H9 (cell line): ENCODE data around the gene TPRX2. TPM values are rescaled to one million over a fixed set of nuclear protein-coding genes. Genes with fewer than 3 reads are reported as not detected.

Experiments used
- DNase-seq: peaks from one replicate; pipeline ENCODE4 v3.0.0-alpha.2; 2017
- H2AFZ ChIP-seq: one replicate; pipeline ENCODE4 v1.6.1; 2013; ENCODE audit warnings: mild to moderate bottlenecking, low read length, control low read depth, moderate library complexity
- H2AK5ac ChIP-seq: 2 replicates; pipeline ENCODE4 v1.6.1; 2013; ENCODE audit warnings: low read length, control low read depth, mixed read lengths; ENCODE audit not compliant: insufficient read length
- H2BK120ac ChIP-seq: one replicate; pipeline ENCODE4 v1.6.1; 2013; ENCODE audit warnings: low read depth, mild to moderate bottlenecking, low read length, control low read depth, inconsistent platforms; ENCODE audit not compliant: poor library complexity, severe bottlenecking
- H2BK12ac ChIP-seq: 2 replicates; pipeline ENCODE4 v1.6.1; 2013; ENCODE audit warnings: low read length, control low read depth, mixed read lengths, low read depth; ENCODE audit not compliant: insufficient read length
- H2BK15ac ChIP-seq: 2 replicates; pipeline ENCODE4 v1.6.1; 2013; ENCODE audit warnings: low read depth, low read length, control low read depth
- H2BK20ac ChIP-seq: one replicate; pipeline ENCODE4 v1.6.1; 2013; ENCODE audit warnings: low read depth, mild to moderate bottlenecking, low read length, control low read depth, inconsistent platforms; ENCODE audit not compliant: poor library complexity, severe bottlenecking
- H2BK5ac ChIP-seq: 2 replicates; pipeline ENCODE4 v1.6.1; 2013; ENCODE audit warnings: low read length, control low read depth, mixed read lengths; ENCODE audit not compliant: insufficient read length
- H3K14ac ChIP-seq: 2 replicates; pipeline ENCODE4 v1.6.1; 2013; ENCODE audit warnings: low read length, control low read depth; ENCODE audit not compliant: insufficient read depth
- H3K18ac ChIP-seq: 2 replicates; pipeline ENCODE4 v1.6.1; 2013; ENCODE audit warnings: low read depth, mild to moderate bottlenecking, mixed read lengths, low read length, control low read depth; ENCODE audit not compliant: insufficient read length
- H3K23ac ChIP-seq: 2 replicates; pipeline ENCODE4 v1.6.1; 2013; ENCODE audit warnings: low read length, control low read depth, mixed read lengths, low read depth; ENCODE audit not compliant: insufficient read length
- H3K23me2 ChIP-seq: 2 replicates; pipeline ENCODE4 v1.6.1; 2013; ENCODE audit warnings: low read depth, mild to moderate bottlenecking, mixed read lengths, low read length, control low read depth; ENCODE audit not compliant: insufficient read length, poor library complexity, severe bottlenecking
- H3K27ac ChIP-seq: 2 replicates; pipeline ENCODE4 v1.5.1; 2013; ENCODE audit warnings: low read length, control low read depth, mixed read lengths, low read depth; ENCODE audit not compliant: insufficient read length
- H3K27me3 ChIP-seq: 2 replicates; pipeline ENCODE4 v1.6.1; 2013; ENCODE audit warnings: low read length, control low read depth, inconsistent platforms; ENCODE audit not compliant: insufficient read depth
- H3K4ac ChIP-seq: 2 replicates; pipeline ENCODE4 v1.6.1; 2013; ENCODE audit warnings: low read depth, mild to moderate bottlenecking, control low read depth, inconsistent platforms, low read length, moderate library complexity
- H3K4me1 ChIP-seq: 2 replicates; pipeline ENCODE4 v1.6.1; 2013; ENCODE audit warnings: low read length, control low read depth, inconsistent platforms; ENCODE audit not compliant: insufficient read depth
- H3K4me2 ChIP-seq: 2 replicates; pipeline ENCODE4 v1.6.1; 2013; ENCODE audit warnings: low read length, control low read depth, mixed read lengths; ENCODE audit not compliant: insufficient read length, insufficient read depth
- H3K56ac ChIP-seq: 2 replicates; pipeline ENCODE4 v1.6.1; 2013; ENCODE audit warnings: low read depth, mild to moderate bottlenecking, mixed read lengths, low read length, control low read depth; ENCODE audit not compliant: insufficient read length
- H3K79me1 ChIP-seq: 2 replicates; pipeline ENCODE4 v1.6.1; 2013; ENCODE audit warnings: low read depth, mild to moderate bottlenecking, moderate library complexity, low read length, control low read depth, inconsistent platforms; ENCODE audit not compliant: insufficient read depth, poor library complexity, severe bottlenecking
- H3K79me2 ChIP-seq: 2 replicates; pipeline ENCODE4 v1.6.1; 2013; ENCODE audit warnings: low read length, control low read depth, inconsistent platforms; ENCODE audit not compliant: insufficient read depth
- H3K9ac ChIP-seq: 2 replicates; pipeline ENCODE4 v1.6.1; 2013; ENCODE audit warnings: low read length, control low read depth, mixed read lengths; ENCODE audit not compliant: insufficient read length; ENCODE audit errors: extremely low read depth
- H3K9me3 ChIP-seq: one replicate; pipeline ENCODE4 v1.6.1; 2013; ENCODE audit warnings: low read depth, low read length, inconsistent platforms; ENCODE audit not compliant: control insufficient read depth
- H3T11ph ChIP-seq: one replicate; pipeline ENCODE4 v1.6.1; 2013; ENCODE audit warnings: mild to moderate bottlenecking, low read length, control low read depth, inconsistent platforms
- H4K20me1 ChIP-seq: one replicate; pipeline ENCODE4 v1.6.1; 2013; ENCODE audit not compliant: control insufficient read depth, insufficient read length, insufficient read depth
- H4K5ac ChIP-seq: 2 replicates; pipeline ENCODE4 v1.6.1; 2013; ENCODE audit warnings: low read depth, mild to moderate bottlenecking, mixed read lengths, low read length, control low read depth; ENCODE audit not compliant: insufficient read length
- H4K8ac ChIP-seq: replicated peaks from 2 replicates; pipeline ENCODE4 v1.6.1; 2013; ENCODE audit warnings: low read length, control low read depth, mixed read lengths, low read depth; ENCODE audit not compliant: insufficient read length
- H4K91ac ChIP-seq: 2 replicates; pipeline ENCODE4 v1.6.1; 2013; ENCODE audit warnings: low read depth, mild to moderate bottlenecking, moderate library complexity, mixed read lengths, low read length, control low read depth; ENCODE audit not compliant: insufficient read length
- H3K27ac Mint-ChIP-seq, 3 experiments: 2 replicates in 2 of 3; 3 replicates in 1 of 3; pipeline ENCODE4 v1.8.0; 2020 to 2021; ENCODE audit warnings: mixed read lengths in 3 of 3, mild to moderate bottlenecking in 1 of 3, moderate library complexity in 1 of 3
- H3K27me3 Mint-ChIP-seq: 2 replicates; pipeline ENCODE4 v1.8.0; 2021; ENCODE audit warnings: low read depth, mild to moderate bottlenecking, moderate library complexity, mixed read lengths
- H3K36me3 Mint-ChIP-seq, 3 experiments: 2 replicates in 2 of 3; 3 replicates in 1 of 3; pipeline ENCODE4 v1.8.0; 2020 to 2021; ENCODE audit warnings: low read depth in 3 of 3, mixed read lengths in 3 of 3; ENCODE audit not compliant: insufficient read depth in 1 of 3
- H3K4me1 Mint-ChIP-seq, 2 experiments: 2 replicates each; pipeline ENCODE4 v1.8.0; 2020; ENCODE audit warnings: mixed read lengths in 2 of 2
- H3K4me3 Mint-ChIP-seq, 2 experiments: 2 replicates in 1 of 2; 3 replicates in 1 of 2; pipeline ENCODE4 v1.8.0; 2020 to 2021; ENCODE audit warnings: mild to moderate bottlenecking in 2 of 2, mixed read lengths in 2 of 2, moderate library complexity in 1 of 2
- H3K9me3 Mint-ChIP-seq, 2 experiments: 2 replicates in 1 of 2; 3 replicates in 1 of 2; pipeline ENCODE4 v1.8.0; 2020; ENCODE audit warnings: mild to moderate bottlenecking in 2 of 2, mixed read lengths in 2 of 2, moderate library complexity in 1 of 2
- WGBS: extraction: QIAGEN DNeasy Blood & Tissue Kit; methylation state at CpG from one replicate; pipeline ENCODE4 v1.1.7; 2013; ENCODE audit warnings: missing lambda C conversion rate, low lambda C conversion rate, mixed read lengths; ENCODE audit not compliant: insufficient read length; ENCODE audit errors: extremely low coverage; 5-methylcytosine and 5-hydroxymethylcytosine counted together
- total RNA-seq: library from RNA; stranded (reverse); gene quantifications from 2 replicates; pipeline ENCODE4 v1.2.1, GENCODE V29; 2021
- TF ChIP-seq, protein P1 (sequence below): fragments of 200-600 bp; sonication (generic); conservative IDR thresholded peaks from 3 replicates; pipeline ENCODE4 v1.8.0; 2021; ENCODE audit warnings: antibody characterized with exemption, mild to moderate bottlenecking

TPRX2 gene
- total RNA-seq, 1 experiment from 2014 or later, result not detected

DNA sequence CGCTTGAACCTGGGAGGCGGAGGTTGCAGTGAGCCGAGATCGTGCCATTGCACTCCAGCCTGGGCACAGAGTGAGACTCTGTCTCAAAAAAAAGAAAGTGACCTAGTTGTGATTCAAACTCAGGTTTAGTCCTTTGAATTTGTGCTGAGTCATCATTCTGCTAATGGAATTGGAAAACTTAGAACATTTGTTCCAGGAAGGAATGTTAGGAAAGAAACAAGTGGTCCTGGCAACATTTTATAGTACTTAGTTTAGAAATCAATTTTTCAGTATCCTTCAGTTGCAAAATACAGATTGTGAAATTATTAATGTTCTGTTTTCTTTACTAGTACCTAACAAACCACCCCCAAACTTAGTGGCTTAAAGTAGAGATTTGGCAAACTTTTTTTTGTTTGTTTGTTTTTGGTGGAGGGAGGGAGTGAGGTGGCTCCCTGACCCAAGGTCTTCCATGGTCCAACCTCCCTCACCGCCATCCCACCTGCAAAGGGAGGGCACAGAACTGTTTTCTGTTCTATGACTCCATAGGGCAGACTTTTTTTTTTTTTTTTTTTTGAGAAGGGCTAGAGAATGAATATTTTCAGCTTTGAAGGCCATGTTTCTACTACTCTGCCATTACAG is 36.2 kb downstream of the TPRX2 start:
- H2BK12ac ChIP-seq, result no peak overlapping the region
- H3K27ac ChIP-seq, result no peak overlapping the region
- H2BK20ac ChIP-seq, result no peak overlapping the region
- H4K20me1 ChIP-seq, result no peaks in the 10 kb centered on the region
- Mint-ChIP-seq H3K27ac (no peak overlapping the region), H3K27me3 (no peaks in the 10 kb centered on the region; the same call in 1 of the 2 replicates), H3K9me3 (peaks cover 8 to 15% of the 10 kb centered on the region in 2 experiments; a peak in 4 of 5 replicates), H3K36me3 (peaks cover 4 to 13% (median 11%) of the 10 kb centered on the region in 3 experiments; a peak in 5 of 7 replicates), H3K4me1 (0 out of 4 replicates have a peak, but pooled peaks cover 0 to 3% of the 10 kb centered on the region in 2 experiments), H3K4me3 (no peak overlapping the region)
- no peak overlapping the region for H2BK15ac ChIP-seq
- no peak overlapping the region for H2AFZ ChIP-seq
- no peak overlapping the region for H4K5ac ChIP-seq
- WGBS, result no CpG with 5 or more reads among the region's 5 CpGs
- no peak overlapping the region for H3K4ac ChIP-seq
- H3K79me1 ChIP-seq, result no peaks in the 10 kb centered on the region
- TF ChIP-seq, protein P1, sequence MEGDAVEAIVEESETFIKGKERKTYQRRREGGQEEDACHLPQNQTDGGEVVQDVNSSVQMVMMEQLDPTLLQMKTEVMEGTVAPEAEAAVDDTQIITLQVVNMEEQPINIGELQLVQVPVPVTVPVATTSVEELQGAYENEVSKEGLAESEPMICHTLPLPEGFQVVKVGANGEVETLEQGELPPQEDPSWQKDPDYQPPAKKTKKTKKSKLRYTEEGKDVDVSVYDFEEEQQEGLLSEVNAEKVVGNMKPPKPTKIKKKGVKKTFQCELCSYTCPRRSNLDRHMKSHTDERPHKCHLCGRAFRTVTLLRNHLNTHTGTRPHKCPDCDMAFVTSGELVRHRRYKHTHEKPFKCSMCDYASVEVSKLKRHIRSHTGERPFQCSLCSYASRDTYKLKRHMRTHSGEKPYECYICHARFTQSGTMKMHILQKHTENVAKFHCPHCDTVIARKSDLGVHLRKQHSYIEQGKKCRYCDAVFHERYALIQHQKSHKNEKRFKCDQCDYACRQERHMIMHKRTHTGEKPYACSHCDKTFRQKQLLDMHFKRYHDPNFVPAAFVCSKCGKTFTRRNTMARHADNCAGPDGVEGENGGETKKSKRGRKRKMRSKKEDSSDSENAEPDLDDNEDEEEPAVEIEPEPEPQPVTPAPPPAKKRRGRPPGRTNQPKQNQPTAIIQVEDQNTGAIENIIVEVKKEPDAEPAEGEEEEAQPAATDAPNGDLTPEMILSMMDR, result no peak
- no peaks in the 10 kb centered on the region for H3K79me2 ChIP-seq
- DNase-seq, result no peak
- H4K8ac ChIP-seq, result no peak overlapping the region
- no peak overlapping the region for H3K23ac ChIP-seq
- no peaks in the 10 kb centered on the region for H3K27me3 ChIP-seq
- H3K9ac ChIP-seq, result no peak overlapping the region
- no peaks in the 10 kb centered on the region for H3K23me2 ChIP-seq
- no peak overlapping the region for H3K14ac ChIP-seq
- H2BK5ac ChIP-seq, result no peak overlapping the region
- no peak overlapping the region for H3T11ph ChIP-seq
- H2AK5ac ChIP-seq, result no peak overlapping the region
- no peak overlapping the region for H2BK120ac ChIP-seq
- H3K9me3 ChIP-seq, result peaks cover 5% of the 10 kb centered on the region
- no peaks in the 10 kb centered on the region for H3K4me1 ChIP-seq
- no peak overlapping the region for H3K18ac ChIP-seq
- H3K4me2 ChIP-seq, result no peak overlapping the region
- no peak overlapping the region for H3K56ac ChIP-seq
- H4K91ac ChIP-seq, result no peak overlapping the region
